ENCODE results near the gene KRT74.
"Not testable (repeated sequence)": the region's sequence is repeated elsewhere in the genome, so short reads cannot be mapped to it uniquely, and the experiment has no call there.

The KRT74 gene

GRCh38 chr12:52602552-52602951, 28.9 kb upstream of the KRT74 start:
- no peak for DNase-seq (ENCODE audit: low spot score)

GRCh38 chr12:52601671-52602070, 28.0 kb upstream of the KRT74 start:
- DNase-seq (ENCODE audit: low spot score) = no peak

DNA sequence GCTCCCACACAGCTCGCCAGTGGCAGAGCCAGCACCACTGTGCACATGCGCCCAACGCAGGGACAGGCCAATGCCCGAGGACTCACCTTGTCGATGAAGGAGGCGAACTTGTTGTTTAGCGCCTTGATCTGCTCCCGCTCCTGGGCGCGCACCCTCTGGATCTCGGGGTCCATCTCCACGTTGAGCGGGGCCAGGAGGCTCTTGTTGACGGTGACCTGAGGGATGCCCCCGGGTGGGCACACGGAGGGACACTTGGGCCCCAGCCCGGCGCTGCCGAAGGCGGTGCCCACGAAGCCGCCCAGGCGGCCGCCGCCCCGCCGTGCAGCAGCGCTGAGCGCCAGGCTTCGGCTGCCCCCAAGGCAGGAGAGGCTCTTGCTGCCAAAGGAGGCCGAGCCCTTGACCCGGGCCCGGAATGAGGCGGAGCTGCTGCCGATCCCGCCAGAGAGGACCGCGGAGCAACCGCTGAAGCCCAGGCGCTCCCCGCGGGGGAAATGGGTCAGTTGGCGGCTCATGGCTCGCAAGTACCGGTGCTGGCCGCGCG, 27.4 kb upstream of the KRT74 start, which contains the start of gene KRT72:
Gene KRT72, minus strand, starts transcription at position 523 of the 541 bp plus-strand sequence. Its CDS starts 11 bp downstream, at position 512.
- DNase-seq (ENCODE audit: low spot score) = no peak

DNA sequence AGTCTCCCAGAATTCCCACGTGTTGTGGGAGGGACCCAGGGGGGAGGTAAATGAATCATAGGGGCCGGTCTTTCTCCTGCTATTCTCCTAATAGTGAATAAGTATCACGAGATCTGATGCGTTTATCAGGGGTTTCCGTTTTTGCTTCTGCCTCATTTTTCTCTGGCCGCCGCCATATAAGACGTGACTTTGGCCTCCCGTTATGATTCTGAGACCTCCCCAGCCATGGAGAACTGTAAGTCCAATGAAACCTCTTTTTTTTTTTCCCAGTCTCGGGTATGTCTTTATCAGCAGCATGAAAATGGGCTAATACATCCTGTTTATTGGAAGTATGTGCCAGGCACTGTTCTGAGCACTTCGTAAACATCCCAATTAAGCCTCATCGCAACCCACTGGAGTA, 26.8 kb upstream of the KRT74 start:
- DNase-seq (ENCODE audit: low spot score) = no peak

GRCh38 chr12:52600071-52600470, 26.4 kb upstream of the KRT74 start:
- no peak for DNase-seq (ENCODE audit: low spot score)

DNA sequence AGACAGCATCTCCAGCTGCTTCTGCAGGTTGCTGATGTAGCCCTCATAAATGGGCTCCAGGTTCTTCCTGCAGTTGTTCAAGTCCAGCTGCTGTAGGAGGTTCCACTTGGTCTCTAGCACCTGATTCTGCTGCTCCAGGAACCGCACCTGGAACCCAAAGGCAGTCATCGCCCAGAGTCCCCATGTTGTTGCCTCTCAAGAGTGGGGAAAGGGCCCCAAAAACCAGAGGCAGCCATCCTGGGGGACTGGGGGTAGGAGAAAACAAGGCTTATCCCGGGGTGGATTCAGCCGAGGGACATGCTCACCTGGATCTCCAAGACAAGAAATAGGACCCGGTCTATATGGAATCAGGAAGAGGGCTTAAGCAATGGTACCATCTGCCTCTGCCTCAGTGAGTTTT, 25.3 kb upstream of the KRT74 start:
- no peak for DNase-seq (ENCODE audit: low spot score)

DNA sequence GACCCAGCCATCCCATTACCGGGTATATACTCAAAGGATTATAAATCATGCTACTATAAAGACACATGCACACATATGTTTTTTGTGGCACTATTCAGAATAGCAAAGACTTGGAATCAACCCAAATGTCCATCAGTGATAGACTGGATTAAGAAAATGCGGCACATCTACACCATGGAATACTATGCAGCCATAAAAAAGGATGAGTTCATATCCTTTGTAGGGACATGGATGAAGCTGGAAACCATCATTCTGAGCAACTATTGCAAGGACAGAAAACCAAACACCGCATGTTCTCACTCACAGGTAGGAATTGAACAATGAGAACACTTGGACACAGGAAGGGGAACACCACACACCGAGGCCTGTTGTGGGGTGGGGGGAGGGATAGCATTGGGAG, 20.6 kb upstream of the KRT74 start:
- not testable (repeated sequence) for DNase-seq (ENCODE audit: low spot score)

- DNase-seq (ENCODE audit: low spot score) = no peak
Observed at GRCh38 chr12:52591521-52591920, 17.9 kb upstream of the KRT74 start.

- no peak for DNase-seq (ENCODE audit: low spot score)
Observed at GRCh38 chr12:52590021-52590420, 16.4 kb upstream of the KRT74 start.

DNA sequence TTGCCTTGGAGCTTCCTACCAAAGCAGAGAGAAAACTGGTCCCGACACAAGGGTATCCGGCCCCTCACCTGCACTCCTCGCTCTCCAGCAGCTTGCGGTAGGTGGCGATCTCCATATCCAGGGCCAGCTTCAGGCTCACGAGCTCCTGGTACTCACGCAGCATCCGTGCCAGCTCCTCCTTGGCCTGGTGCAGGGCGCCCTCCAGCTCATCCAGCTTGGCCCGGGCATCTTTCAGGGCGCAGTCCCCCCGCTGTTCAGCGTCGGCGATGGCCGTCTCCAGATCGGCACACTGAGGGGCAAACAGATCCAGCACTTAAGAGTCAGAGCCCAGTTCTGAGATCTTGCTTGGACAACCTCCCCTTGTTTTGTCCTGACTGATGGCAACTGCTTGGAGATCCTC, 13.9 kb upstream of the KRT74 start:
- DNase-seq (ENCODE audit: low spot score) = peak; percentile 18

DNA sequence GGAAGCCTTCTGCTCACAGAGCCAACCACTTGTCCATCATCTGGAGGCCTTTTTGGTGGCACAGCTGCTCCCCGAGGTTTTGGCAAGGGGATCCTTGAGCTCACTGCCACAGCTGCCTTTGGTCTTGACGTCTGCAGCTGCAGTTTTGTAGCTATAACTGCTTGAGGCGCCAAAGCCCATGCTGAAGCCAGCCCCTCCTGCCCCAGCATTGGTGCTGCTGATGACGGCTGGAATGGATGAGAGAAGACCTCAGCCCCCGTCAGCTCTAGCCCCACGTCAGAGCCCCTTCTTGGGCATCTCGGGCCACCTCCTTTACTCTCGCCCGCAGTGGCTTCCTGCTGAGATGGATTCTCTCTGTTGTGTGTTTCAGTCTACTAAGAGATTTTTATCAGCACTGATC, 12.3 kb upstream of the KRT74 start:
- DNase-seq (ENCODE audit: low spot score) = no peak

GRCh38 chr12:52585066-52585465, 11.4 kb upstream of the KRT74 start:
- no peak for DNase-seq (ENCODE audit: low spot score)

- no peak for DNase-seq (ENCODE audit: low spot score)
Observed at GRCh38 chr12:52584156-52584682, 10.6 kb upstream of the KRT74 start.

- DNase-seq (ENCODE audit: low spot score) = peak; percentile 82
Observed at GRCh38 chr12:52582971-52583456, 9.4 kb upstream of the KRT74 start.

GRCh38 chr12:52582486-52582885, 8.8 kb upstream of the KRT74 start:
- no peak for DNase-seq (ENCODE audit: low spot score)

GRCh38 chr12:52581481-52581880, 7.8 kb upstream of the KRT74 start:
- DNase-seq (ENCODE audit: low spot score) = no peak

- no peak for DNase-seq (ENCODE audit: low spot score)
Observed at GRCh38 chr12:52581066-52581465, 7.4 kb upstream of the KRT74 start.

DNA sequence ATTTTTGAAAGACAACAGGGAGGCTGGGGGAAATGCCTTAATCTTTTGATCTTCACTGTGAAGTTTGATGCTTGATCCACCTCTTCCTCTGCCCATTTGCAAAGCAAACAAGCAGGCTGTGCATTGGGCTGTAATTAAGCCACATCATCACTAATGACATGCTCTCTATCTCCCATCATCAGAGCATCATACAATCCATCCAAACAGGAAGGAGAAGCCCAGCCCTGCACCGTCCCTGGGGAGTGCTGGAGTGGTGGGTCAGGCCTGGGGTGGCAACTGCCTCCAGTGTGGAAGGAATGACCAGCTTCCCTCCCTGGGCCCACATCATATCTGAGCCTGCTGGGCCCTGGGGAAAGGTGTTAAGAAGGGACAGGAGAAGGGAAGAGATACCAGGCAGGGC, 6.9 kb upstream of the KRT74 start:
- no peak for DNase-seq (ENCODE audit: low spot score)

DNA sequence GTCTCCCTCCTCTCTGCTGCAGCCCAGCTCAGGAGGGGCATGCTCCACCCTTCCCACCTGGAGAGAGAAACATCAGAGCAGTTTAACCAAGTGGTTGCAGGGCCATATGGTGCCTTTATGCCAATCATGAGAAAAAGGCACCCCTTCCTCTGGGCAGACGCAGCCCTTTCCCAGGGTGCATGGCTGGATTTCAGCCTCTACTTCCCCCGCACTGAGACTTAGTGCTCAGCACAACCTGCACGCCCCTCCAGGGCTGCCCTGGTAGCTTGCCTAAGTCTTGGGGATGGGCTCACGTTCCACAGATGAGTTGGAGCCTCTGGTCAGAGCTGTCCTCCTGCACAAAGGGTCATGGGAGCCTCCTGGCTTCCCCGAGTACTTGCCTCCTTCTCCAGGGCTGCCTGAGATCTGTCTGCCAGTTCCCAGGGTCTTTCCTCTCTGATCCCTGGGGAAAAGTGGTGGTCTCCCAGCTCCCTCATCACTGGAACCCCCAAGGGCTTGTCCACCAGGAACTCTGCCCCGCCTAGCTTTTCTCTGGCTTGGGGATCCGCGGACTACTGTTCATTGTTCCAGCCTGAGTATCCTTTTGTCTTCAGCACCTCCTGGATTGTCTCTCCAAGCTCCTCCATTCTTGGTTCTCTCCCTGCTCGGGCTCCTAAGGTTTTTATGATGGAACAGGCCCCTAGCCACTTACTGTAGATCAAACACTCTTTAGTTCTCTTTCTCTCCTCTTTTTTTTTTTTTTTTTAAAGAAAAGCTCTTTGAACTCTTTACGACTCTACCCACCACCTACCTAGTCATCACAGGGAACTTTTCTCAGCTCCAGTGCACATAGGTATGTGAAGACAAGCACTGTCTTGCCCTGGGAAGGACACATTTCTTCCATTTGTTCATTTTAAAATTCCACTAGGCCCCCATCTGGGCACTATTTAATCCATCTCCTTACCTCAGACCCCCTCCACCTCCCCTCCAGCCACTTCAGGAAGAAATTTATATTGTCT, 6.1 kb upstream of the KRT74 start:
- DNase-seq (ENCODE audit: low spot score) = no peak

DNA sequence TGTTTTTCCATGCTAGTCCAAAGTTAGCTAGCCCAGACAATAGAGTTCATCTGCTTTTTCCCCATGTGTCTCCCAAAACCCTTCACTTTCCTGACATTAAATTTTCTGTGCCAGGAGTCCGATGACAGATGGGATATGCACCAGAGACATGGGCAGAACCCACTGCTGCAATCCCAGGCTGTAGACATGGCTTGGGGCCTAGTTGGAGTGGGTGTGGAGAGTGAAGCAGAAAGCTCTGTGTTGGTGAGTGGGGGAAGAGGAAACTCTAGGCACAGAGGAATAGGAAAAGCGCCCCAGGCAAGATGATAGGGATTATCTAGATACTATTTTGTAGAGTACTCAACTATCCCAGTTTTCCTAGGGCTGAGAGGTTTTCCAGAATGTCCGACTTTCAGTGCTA, 4.8 kb upstream of the KRT74 start:
- no peak for DNase-seq (ENCODE audit: low spot score)

- DNase-seq (ENCODE audit: low spot score) = no peak
Observed at GRCh38 chr12:52577316-52577715, 3.7 kb upstream of the KRT74 start.

DNA sequence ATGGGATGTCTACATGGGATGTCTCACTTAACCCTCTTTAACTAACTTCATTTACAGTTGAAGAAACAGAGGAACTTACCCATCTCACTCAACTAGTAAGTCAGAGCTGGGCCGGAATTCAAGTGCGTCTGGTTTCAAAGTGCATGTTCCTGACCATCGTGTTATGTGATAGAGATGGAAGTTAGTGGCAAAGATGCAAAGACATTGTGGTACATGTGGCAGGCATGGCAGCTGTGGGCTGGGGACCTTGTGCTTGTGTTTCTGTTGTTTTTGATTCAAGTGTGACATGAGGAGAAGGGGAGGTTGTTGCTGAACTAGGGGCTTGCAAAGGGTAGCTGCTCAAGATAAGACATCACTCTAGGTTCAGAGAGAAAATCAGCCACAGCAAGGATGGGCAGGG, 2.3 kb upstream of the KRT74 start:
- DNase-seq (ENCODE audit: low spot score) = no peak

GRCh38 chr12:52575256-52575655, 1.6 kb upstream of the KRT74 start:
- DNase-seq (ENCODE audit: low spot score) = no peak

All from HuH-7 (cell line).